HCT116 (cell line): Measurements from ENCODE around the gene APLN. TPM values are rescaled to one million over a fixed set of nuclear protein-coding genes. Genes with fewer than 3 reads are reported as not detected.

Experiments used
- ATAC-seq: fragments of 200-7000 bp; cut with Tn5 transposase; 2 replicates; pipeline ENCODE4 v1.9.1; 2020; ENCODE audit warnings: mild to moderate bottlenecking, moderate library complexity
- BruUV-seq: library from RNA; stranded (reverse); fragments of 400-500 nt; replicated peaks from 2 replicates; lab custom pipeline; 2021; lab: Mats Ljungman, UMichigan
- CTCF ChIA-PET: fragments of 300-600 bp; sonication (Branson Sonifier 250); formaldehyde crosslinking; loops from one replicate; lab custom pipeline; 2021; ENCODE audit warnings: antibody characterized with exemption; lab: Charles Lee
- POLR2A ChIA-PET: fragments of 300-600, 350-600 bp; sonication (Branson Sonifier 250); formaldehyde crosslinking; loops from one replicate; lab custom pipeline; 2021; ENCODE audit warnings: antibody characterized with exemption; lab: Charles Lee
- RAD21 ChIA-PET, 2 experiments: fragments of 300-600 bp; sonication (Branson Sonifier 250); formaldehyde crosslinking; loops; one replicate each; lab custom pipeline; 2023; ENCODE audit warnings: low total read pairs in 2 of 2; ENCODE audit not compliant: uncharacterized antibody in 2 of 2, unreplicated experiment in 2 of 2, low non-redundant PET in 1 of 2; lab: Charles Lee
- DNase-seq: peaks from one replicate; pipeline ENCODE4 v3.0.0-alpha.2; 2010; ENCODE audit warnings: low read depth, low spot score
- H2AFZ ChIP-seq: fragments of 200-600 bp; shearing (Covaris generic), sonication (generic); 2 replicates; pipeline ENCODE4 v1.6.1; 2017; ENCODE audit warnings: low read depth, mixed run types, mixed read lengths, antibody characterized with exemption, low read length; ENCODE audit not compliant: poor library complexity, severe bottlenecking
- H3K27ac ChIP-seq: 2 replicates; pipeline ENCODE4 v1.5.1; 2012; ENCODE audit warnings: low read depth, low read length
- H3K27me3 ChIP-seq: fragments of 200-600 bp; sonication (generic); 2 replicates; pipeline ENCODE4 v1.6.1; 2016; ENCODE audit warnings: mixed run types, low read length, mixed read lengths; ENCODE audit not compliant: insufficient read depth
- H3K36me3 ChIP-seq, 2 experiments: fragments of 200-500 bp in 1 of 2; fragments of 200-600 bp in 1 of 2; sonication (Bioruptor generic) in 1 of 2; sonication (generic) in 1 of 2; 2 replicates each; pipeline versions ENCODE4 v1.5.1 to v1.6.1; 2014 to 2016; ENCODE audit warnings: low read length in 2 of 2, inconsistent platforms in 1 of 2, mixed read lengths in 1 of 2, mixed run types in 1 of 2; ENCODE audit not compliant: insufficient read depth in 2 of 2, control insufficient read depth in 1 of 2
- H3K4me1 ChIP-seq, 2 experiments: fragments of 200-600 bp in 1 of 2; sonication (generic) in 1 of 2; 2 replicates each; pipeline versions ENCODE4 v1.5.1 to v1.6.1; 2012 to 2017; ENCODE audit warnings: low read length in 2 of 2, inconsistent platforms in 1 of 2, mild to moderate bottlenecking in 1 of 2, mixed read lengths in 1 of 2, mixed run types in 1 of 2, moderate library complexity in 1 of 2; ENCODE audit not compliant: insufficient read depth in 2 of 2, control insufficient read depth in 1 of 2
- H3K4me2 ChIP-seq: fragments of 200-600 bp; sonication (generic); 2 replicates; pipeline ENCODE4 v1.6.1; 2017; ENCODE audit warnings: mixed run types, low read length, mixed read lengths
- H3K4me3 ChIP-seq, 2 experiments: fragments of 200-600 bp in 1 of 2; sonication (generic) in 1 of 2; replicated peaks in 1 of 2; 2 replicates each; pipeline ENCODE4 v1.5.1; 2011 to 2016; ENCODE audit warnings: low read length in 2 of 2, control low read depth in 1 of 2, low read depth in 1 of 2, mild to moderate bottlenecking in 1 of 2, mixed read lengths in 1 of 2, mixed run types in 1 of 2
- H3K79me2 ChIP-seq: fragments of 200-600 bp; sonication (generic); 2 replicates; pipeline ENCODE4 v1.6.1; 2017; ENCODE audit warnings: mild to moderate bottlenecking, mixed run types, low read length, moderate library complexity, mixed read lengths; ENCODE audit not compliant: insufficient read depth
- H3K9ac ChIP-seq: fragments of 200-600 bp; sonication (generic); 2 replicates; pipeline ENCODE4 v1.6.1; 2016; ENCODE audit warnings: low read length, mixed read lengths
- H3K9me2 ChIP-seq: fragments of 200-600 bp; sonication (generic), shearing (Covaris generic); 2 replicates; pipeline ENCODE4 v1.6.1; 2017; ENCODE audit warnings: mixed run types, mild to moderate bottlenecking, moderate library complexity; ENCODE audit not compliant: insufficient read depth
- H3K9me3 ChIP-seq, 2 experiments: fragments of 200-500 bp in 1 of 2; fragments of 200-600 bp in 1 of 2; sonication (Bioruptor generic) in 1 of 2; sonication (generic) in 1 of 2; 2 replicates each; pipeline ENCODE4 v1.6.1; 2014 to 2017; ENCODE audit warnings: low read length in 2 of 2, mixed read lengths in 2 of 2, inconsistent platforms in 1 of 2, low read depth in 1 of 2, mild to moderate bottlenecking in 1 of 2, mixed run types in 1 of 2, moderate library complexity in 1 of 2; ENCODE audit not compliant: control insufficient read depth in 1 of 2, insufficient read depth in 1 of 2
- H4K20me1 ChIP-seq: fragments of 200-600 bp; sonication (generic), shearing (Covaris generic); 2 replicates; pipeline ENCODE4 v1.6.1; 2017; ENCODE audit warnings: mixed run types, mild to moderate bottlenecking, moderate library complexity; ENCODE audit not compliant: insufficient read depth
- CEBPB ChIP-seq: IDR thresholded peaks from 2 replicates; pipeline ENCODE4 v1.6.1; 2012; ENCODE audit warnings: low read depth
- EZH2phosphoT487 ChIP-seq: fragments of 200-600 bp; IDR thresholded peaks from 2 replicates; pipeline ENCODE4 v1.6.1; 2018; ENCODE audit warnings: antibody characterized with exemption, borderline replicate concordance
- FOSL1 ChIP-seq: IDR thresholded peaks from 2 replicates; pipeline ENCODE4 v1.6.1; 2012; ENCODE audit warnings: low read depth
- POLR2A ChIP-seq: IDR thresholded peaks from 2 replicates; pipeline ENCODE4 v1.7.0; 2011; ENCODE audit warnings: borderline replicate concordance; ENCODE audit not compliant: insufficient read depth, insufficient read length; ENCODE audit errors: extremely low read depth
- POLR2AphosphoS5 ChIP-seq: IDR thresholded peaks from 2 replicates; pipeline ENCODE4 v1.6.1; 2011; ENCODE audit warnings: mild to moderate bottlenecking, low read depth, low read length, moderate library complexity
- SIN3A ChIP-seq: IDR thresholded peaks from 2 replicates; pipeline ENCODE4 v1.6.1; 2012; ENCODE audit warnings: low read depth
- ZFX ChIP-seq: fragments of 450-650 bp; IDR thresholded peaks from 2 replicates; pipeline ENCODE4 v1.6.1; 2017
- intact Hi-C: fragments of 100-400 bp; cut with micrococcal nuclease; formaldehyde crosslinking; loops from 2 replicates; pipeline ENCODE4 v1.10.0; 2022
- total RNA-seq: library from RNA; stranded (reverse); gene quantifications from one replicate; pipeline ENCODE4 v1.2.1, GENCODE V29; 2021; ENCODE audit not compliant: unreplicated experiment
- TF ChIP-seq, protein P1 (sequence below): IDR thresholded peaks from 2 replicates; pipeline ENCODE4 v1.6.1; 2012

Gene APLN
- total RNA-seq, 1 experiment from 2014 or later = 0.22 TPM

DNA sequence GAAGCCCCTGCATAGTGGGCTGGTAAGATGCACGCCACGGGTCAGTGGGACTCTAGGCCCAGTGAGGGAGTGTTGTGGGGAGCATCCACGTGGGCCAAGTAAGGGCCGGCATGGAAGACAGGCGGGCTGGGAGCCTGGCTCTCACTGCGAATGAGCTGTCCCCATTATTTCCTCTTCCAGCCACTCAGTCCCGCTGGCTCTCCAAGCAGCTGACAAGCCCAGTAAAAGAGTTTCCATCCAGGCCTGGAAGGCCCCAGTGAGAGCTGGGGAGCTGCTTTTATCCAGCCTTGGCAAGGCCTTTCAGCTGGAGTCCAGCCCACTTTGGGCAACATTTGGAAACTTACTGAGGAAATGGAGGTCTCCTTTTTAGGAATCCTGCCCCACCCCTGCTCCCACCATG is 24.9 kb downstream of the APLN start:
- Histone ChIP-seq H3K9me2 (no peaks in the 10 kb centered on the region), H3K4me2 (no peak overlapping the region), H3K9me3 (no peaks in the 10 kb centered on the region), H3K4me3 (no peak overlapping the region), H3K9ac (no peak overlapping the region), H4K20me1 (no peaks in the 10 kb centered on the region), H3K27me3 (no peaks in the 10 kb centered on the region), H3K27ac (no peak overlapping the region), H3K36me3 (no peaks in the 10 kb centered on the region), H3K79me2 (no peaks in the 10 kb centered on the region), H3K4me1 (no peaks in the 10 kb centered on the region), H2AFZ (no peak overlapping the region)
- intact Hi-C loops = no loop called here
- ATAC-seq (no peak), DNase-seq (no peak)
- RAD21 ChIA-PET = no interaction called here
- TF ChIP-seq FOSL1 (no peak), POLR2AphosphoS5 (no peak), SIN3A (no peak), CEBPB (no peak), POLR2A (no peak)
- TF ChIP-seq, protein P1, sequence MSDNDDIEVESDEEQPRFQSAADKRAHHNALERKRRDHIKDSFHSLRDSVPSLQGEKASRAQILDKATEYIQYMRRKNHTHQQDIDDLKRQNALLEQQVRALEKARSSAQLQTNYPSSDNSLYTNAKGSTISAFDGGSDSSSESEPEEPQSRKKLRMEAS = no peak
- CTCF ChIA-PET = no interaction called here
- no TSS peak for BruUV-seq
- POLR2A ChIA-PET = no interaction called here

DNA sequence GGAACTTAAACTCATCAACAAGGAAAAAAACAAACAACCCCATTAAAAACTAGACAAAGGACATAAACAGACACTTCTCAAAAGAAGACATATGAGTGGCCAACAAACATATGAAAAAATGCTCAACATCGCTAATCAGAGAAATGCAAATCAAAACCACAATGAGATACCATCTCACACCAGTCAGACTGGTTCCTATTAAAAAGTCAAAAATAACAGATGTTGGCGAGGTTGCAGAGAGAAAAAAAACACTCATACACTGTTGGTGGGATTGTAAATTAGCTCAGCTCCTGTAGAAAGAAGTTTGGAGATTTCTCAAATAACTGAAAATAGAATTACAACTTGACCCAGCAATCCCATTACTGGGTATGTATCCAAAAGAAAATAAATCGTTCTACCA is 28.7 kb downstream of the APLN start:
- no peak overlapping the region for H3K4me2 ChIP-seq

More for the DNA sequence above, 28.7 kb downstream of the APLN start:
- intact Hi-C loops = no loop called here
- ChIA-PET POLR2A (no interaction called here), CTCF (interaction anchor here (0.6 kb wide), 1 partner anchor 373 kb away, joined by 3 read pairs; no protein-coding TSS in a partner anchor)
- Histone ChIP-seq H3K9me2 (no peaks in the 10 kb centered on the region), H3K9me3 (no peaks in the 10 kb centered on the region), H3K27ac (no peak overlapping the region), H2AFZ (no peak overlapping the region), H3K4me1 (no peaks in the 10 kb centered on the region)
- no peak for TF ChIP-seq EZH2phosphoT487
- no peak for TF ChIP-seq ZFX
- TF ChIP-seq POLR2A = no peak
- TF ChIP-seq, all 23 proteins: peak for 0
- BruUV-seq = no TSS peak
- Histone ChIP-seq H3K9ac (no peak overlapping the region), H3K27me3 (no peaks in the 10 kb centered on the region), H3K4me3 (no peak overlapping the region), H3K36me3 (no peaks in the 10 kb centered on the region), H4K20me1 (no peaks in the 10 kb centered on the region), H3K79me2 (no peaks in the 10 kb centered on the region)
- RAD21 ChIA-PET = no interaction called here
- ATAC-seq (no peak), DNase-seq (no peak)
